ENCODE measurements around the gene RNU5D-1. TPM values are rescaled to one million over a fixed set of nuclear protein-coding genes. Genes with fewer than 3 reads are reported as not detected.
"Not testable (repeated sequence)": the region's sequence is repeated elsewhere in the genome, so short reads cannot be mapped to it uniquely, and the experiment has no call there.

RNU5D-1 gene
- polyA plus RNA-seq, 1 experiment: not detected

DNA sequence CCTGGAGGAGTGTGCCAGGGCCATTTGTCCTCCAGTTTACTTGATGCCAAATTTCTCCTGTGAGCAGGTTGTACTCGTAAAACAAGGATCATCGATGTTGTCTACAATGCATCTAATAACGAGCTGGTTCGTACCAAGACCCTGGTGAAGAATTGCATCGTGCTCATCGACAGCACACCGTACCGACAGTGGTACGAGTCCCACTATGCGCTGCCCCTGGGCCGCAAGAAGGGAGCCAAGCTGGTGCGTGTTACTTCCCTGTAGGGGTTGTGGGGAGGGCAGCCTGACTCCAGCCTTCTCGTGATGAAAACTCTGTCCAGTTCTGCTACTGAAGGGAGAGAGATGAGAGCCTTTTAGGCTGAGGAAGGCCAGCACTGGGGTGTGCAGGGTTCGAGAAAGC is 46.6 kb upstream of the RNU5D-1 start:
- TF ChIP-seq, protein P1, sequence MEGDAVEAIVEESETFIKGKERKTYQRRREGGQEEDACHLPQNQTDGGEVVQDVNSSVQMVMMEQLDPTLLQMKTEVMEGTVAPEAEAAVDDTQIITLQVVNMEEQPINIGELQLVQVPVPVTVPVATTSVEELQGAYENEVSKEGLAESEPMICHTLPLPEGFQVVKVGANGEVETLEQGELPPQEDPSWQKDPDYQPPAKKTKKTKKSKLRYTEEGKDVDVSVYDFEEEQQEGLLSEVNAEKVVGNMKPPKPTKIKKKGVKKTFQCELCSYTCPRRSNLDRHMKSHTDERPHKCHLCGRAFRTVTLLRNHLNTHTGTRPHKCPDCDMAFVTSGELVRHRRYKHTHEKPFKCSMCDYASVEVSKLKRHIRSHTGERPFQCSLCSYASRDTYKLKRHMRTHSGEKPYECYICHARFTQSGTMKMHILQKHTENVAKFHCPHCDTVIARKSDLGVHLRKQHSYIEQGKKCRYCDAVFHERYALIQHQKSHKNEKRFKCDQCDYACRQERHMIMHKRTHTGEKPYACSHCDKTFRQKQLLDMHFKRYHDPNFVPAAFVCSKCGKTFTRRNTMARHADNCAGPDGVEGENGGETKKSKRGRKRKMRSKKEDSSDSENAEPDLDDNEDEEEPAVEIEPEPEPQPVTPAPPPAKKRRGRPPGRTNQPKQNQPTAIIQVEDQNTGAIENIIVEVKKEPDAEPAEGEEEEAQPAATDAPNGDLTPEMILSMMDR (IDR thresholded peaks at IDR 0.05; ENCODE audit: insufficient read depth, low read depth, low read length): no peak
- peaks cover 25% of the 10 kb centered on the region for H3K36me3 ChIP-seq (ENCODE audit: control insufficient read depth, insufficient read depth, low read length)
- ChIA-PET POLR2A (no interaction called here), CTCF (interaction anchor here (1.0 to 4.1 kb wide), 3 partner anchors 9 to 46 kb away, joined by 3 to 15 read pairs (median 4); partner anchors contain the start of gene RNU5D-1)
- no peaks in the 10 kb centered on the region for H3K27me3 ChIP-seq (ENCODE audit: control insufficient read depth, insufficient read depth, low read length)
- H3K4me3 ChIP-seq (ENCODE audit: low read depth, low read length): no peak overlapping the region
- DNase-seq (ENCODE audit: low read depth): no peak

DNA sequence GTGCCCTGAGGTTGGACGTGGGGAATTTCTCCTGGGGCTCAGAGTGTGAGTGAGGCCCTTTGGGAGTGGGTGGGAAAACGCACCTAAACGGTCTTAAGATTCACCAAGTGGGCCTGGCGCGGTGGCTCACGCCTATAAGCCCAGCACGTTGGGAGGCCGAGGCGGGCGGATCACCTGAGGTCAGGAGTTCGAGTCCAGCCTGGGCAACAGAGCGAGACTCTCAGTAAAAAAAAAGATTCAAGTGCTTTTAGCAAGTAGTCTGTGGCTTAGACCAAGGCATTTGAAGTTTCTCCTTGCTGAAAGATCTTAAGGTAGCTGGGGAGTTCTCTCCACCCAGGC is 45.7 kb upstream of the RNU5D-1 start:
- H3K4me3 ChIP-seq (ENCODE audit: low read depth, low read length): peak overlapping the region; percentile 86
- POLR2A ChIA-PET: interaction anchor here (0.9 kb wide), 1 partner anchor 46 kb away, joined by 3 read pairs; the partner anchor contains the start of gene RNU5D-1
- H3K27me3 ChIP-seq (ENCODE audit: control insufficient read depth, insufficient read depth, low read length): no peaks in the 10 kb centered on the region
- CTCF ChIA-PET: interaction anchor here (1.3 to 4.1 kb wide), 3 partner anchors 8 to 45 kb away, joined by 3 to 15 read pairs (median 4); partner anchors contain the start of gene RNU5D-1
- peaks cover 25% of the 10 kb centered on the region for H3K36me3 ChIP-seq (ENCODE audit: control insufficient read depth, insufficient read depth, low read length)
- DNase-seq (ENCODE audit: low read depth): no peak
- TF ChIP-seq, protein P1 (IDR thresholded peaks at IDR 0.05; ENCODE audit: insufficient read depth, low read depth, low read length): no peak

DNA sequence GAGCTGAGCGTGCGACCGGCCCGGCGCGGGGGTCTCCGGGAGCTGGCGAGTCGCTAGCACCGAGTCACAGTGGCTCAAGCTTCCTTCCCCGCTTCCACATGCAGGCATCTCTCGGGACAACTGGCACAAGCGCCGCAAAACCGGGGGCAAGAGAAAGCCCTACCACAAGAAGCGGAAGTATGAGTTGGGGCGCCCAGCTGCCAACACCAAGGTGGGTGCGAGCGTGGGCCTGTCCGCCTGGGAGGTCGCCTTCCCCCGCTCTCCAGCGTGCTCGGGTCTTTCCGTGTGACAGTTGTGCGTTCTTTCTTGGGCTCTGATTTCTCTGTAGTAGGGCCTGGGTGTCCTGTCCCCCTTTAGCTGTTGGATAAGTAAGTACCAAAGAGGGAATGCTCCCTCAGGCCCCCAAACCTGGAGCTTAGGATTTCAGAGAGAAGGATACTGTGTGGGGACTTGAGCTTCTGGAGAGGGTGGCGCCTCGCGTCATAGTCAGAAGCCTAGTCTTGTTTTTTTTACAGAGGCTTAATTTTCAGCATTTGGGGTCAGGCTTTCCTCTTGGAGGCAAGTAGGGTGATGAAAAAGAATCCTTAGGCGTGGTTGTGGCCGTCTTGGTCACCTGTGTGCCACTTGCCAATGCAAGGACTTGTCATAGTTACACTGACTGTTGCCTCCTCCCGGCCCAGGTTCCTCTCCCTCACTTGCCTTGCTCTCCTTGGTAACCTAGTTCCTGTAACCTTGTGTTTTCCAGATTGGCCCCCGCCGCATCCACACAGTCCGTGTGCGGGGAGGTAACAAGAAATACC is 45.2 kb upstream of the RNU5D-1 start:
- DNase-seq (ENCODE audit: low read depth): no peak
- no peaks in the 10 kb centered on the region for H3K27me3 ChIP-seq (ENCODE audit: control insufficient read depth, insufficient read depth, low read length)
- ChIA-PET POLR2A (interaction anchor here (0.9 to 1.6 kb wide), 2 partner anchors 24 to 45 kb away, joined by 3 to 4 read pairs; partner anchors contain the start of genes PLK3 and RNU5D-1), CTCF (interaction anchor here (0.7 to 4.1 kb wide), 6 partner anchors 9 to 45 kb away, joined by 3 to 15 read pairs (median 4); partner anchors contain the start of genes DYNLT4, PLK3 and RNU5D-1)
- H3K36me3 ChIP-seq (ENCODE audit: control insufficient read depth, insufficient read depth, low read length): peaks cover 25% of the 10 kb centered on the region
- TF ChIP-seq, protein P1 (IDR thresholded peaks at IDR 0.05; ENCODE audit: insufficient read depth, low read depth, low read length): no peak
- peak overlapping the region; percentile 86 for H3K4me3 ChIP-seq (ENCODE audit: low read depth, low read length)

DNA sequence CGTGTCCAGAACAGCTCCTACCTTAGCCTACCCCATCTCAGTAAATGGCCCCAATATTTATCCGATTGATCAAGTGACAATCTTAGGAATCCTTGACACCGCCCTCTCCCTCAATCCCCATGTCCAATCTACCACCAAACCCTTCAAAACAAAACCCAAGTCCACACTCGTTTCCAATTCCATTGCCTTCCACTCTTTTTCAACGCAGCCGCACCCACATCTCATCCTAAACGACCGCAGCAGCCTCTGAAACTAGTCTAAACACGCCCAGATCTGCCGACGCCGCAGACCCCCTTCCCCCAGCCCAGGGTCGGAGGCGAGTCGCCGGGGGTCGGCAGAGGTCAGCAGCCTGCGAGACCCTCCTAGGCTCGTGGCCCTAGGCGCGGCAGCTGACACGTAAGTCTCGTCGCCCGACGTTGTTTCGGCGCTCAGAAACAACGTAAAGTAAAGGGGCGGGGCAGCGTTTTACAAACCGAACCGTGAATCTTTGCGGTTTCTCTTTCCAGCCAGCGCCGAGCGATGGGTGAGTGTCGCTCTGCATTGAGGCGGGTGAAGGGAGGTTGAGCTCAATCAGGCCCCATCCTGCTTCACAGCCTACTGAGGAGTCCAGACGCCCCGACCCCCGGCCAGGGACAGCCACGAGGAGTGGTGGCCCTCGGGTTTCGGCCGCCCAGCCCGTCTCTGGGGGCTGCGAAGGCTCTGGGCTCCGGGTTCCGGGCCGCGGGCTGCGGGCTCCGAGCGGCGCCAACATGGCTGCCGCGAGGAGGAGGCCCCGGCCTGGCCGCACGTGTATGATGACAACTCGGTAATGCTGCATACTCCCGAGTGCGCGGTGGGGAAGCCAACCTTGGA is 44.3 kb upstream of the RNU5D-1 start, which contains the start of gene RPS8:
TSS of gene RPS8 (plus strand) at position 463 of the 852 bp plus-strand sequence. CDS start at position 520, 57 bp downstream.
- H3K4me3 ChIP-seq (ENCODE audit: low read depth, low read length): peak within 1 kb of the TSS; percentile 86
- H3K36me3 ChIP-seq (ENCODE audit: control insufficient read depth, insufficient read depth, low read length): peaks cover 19% of the 10 kb centered on the region
- TF ChIP-seq, protein P1 (IDR thresholded peaks at IDR 0.05; ENCODE audit: insufficient read depth, low read depth, low read length): no peak
- CTCF ChIA-PET: interaction anchor here (0.7 to 4.1 kb wide), 7 partner anchors 8 to 44 kb away, joined by 3 to 15 read pairs (median 3); partner anchors contain the start of genes DYNLT4, PLK3 and RNU5D-1
- H3K27me3 ChIP-seq (ENCODE audit: control insufficient read depth, insufficient read depth, low read length): no peaks in the 10 kb centered on the region
- DNase-seq (ENCODE audit: low read depth): peak; percentile 65
- POLR2A ChIA-PET: interaction anchor here (0.6 to 1.6 kb wide), 3 partner anchors 25 to 45 kb away, joined by 3 to 4 read pairs (median 3); partner anchors contain the start of genes PLK3 and RNU5D-1

DNA sequence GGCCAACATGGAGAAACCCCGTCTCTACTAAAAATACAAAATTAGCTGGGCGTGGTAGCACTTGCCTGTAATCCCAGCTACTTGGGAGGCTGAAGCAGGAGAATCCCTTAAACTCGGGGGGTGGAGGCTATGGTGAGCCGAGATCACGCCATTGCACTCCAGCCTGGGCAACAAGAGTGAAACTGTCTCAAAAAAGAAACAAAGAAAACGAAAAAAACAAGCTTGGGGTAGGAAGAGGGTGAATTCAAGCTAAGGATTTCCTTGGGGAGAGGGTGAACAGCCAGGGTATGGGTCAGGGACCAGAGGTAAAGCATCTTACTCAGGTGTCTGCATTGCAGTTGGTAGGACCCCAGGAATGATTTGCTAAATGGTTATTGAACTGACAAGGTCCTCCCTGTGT is 35.5 kb upstream of the RNU5D-1 start:
- ChIA-PET POLR2A (interaction anchor here (0.5 kb wide), 1 partner anchor 57 kb away, joined by 3 read pairs; no protein-coding TSS in a partner anchor), CTCF (interaction anchor here (1.0 to 2.0 kb wide), 4 partner anchors 9 to 70 kb away, joined by 3 to 7 read pairs (median 5); partner anchors contain the start of genes RNU5D-1 and RPS8)
- not testable (repeated sequence) for H3K4me3 ChIP-seq (ENCODE audit: low read depth, low read length); DNase-seq (ENCODE audit: low read depth); H3K27me3 ChIP-seq (ENCODE audit: control insufficient read depth, insufficient read depth, low read length); H3K36me3 ChIP-seq (ENCODE audit: control insufficient read depth, insufficient read depth, low read length)
